Measurements from ENCODE around the gene KRTAP5-3.
A peak's percentile ranks its signal among the peaks of the same experiment; 100 is the strongest.

The KRTAP5-3 gene

GRCh38 chr11:1641096-1641495, 32.8 kb upstream of the KRTAP5-3 start:
- no peak for TF ChIP-seq CTCF (conservative IDR thresholded peaks at IDR 0.05)
- no peak overlapping the region for H3K27ac ChIP-seq

GRCh38 chr11:1640076-1640946, 32.0 kb upstream of the KRTAP5-3 start:
- H3K27ac ChIP-seq: no peak overlapping the region
- TF ChIP-seq CTCF (conservative IDR thresholded peaks at IDR 0.05): peak; percentile 78

GRCh38 chr11:1639666-1640065, 31.4 kb upstream of the KRTAP5-3 start:
- no peak for TF ChIP-seq CTCF (conservative IDR thresholded peaks at IDR 0.05)
- H3K27ac ChIP-seq: peak overlapping the region; percentile 37; the same call in 1 of the 2 replicates

GRCh38 chr11:1639102-1639620, 30.9 kb upstream of the KRTAP5-3 start:
- no peak for TF ChIP-seq CTCF (conservative IDR thresholded peaks at IDR 0.05)
- peak overlapping the region; percentile 37; the same call in 1 of the 2 replicates for H3K27ac ChIP-seq

- no peak overlapping the region; the same call in 1 of the 2 replicates for H3K27ac ChIP-seq
- no peak for TF ChIP-seq CTCF (conservative IDR thresholded peaks at IDR 0.05)
Observed at GRCh38 chr11:1638344-1638743, 30.1 kb upstream of the KRTAP5-3 start.

GRCh38 chr11:1637628-1638027, 29.4 kb upstream of the KRTAP5-3 start:
- no peak for TF ChIP-seq CTCF (conservative IDR thresholded peaks at IDR 0.05)
- no peak overlapping the region for H3K27ac ChIP-seq

- no peak for TF ChIP-seq CTCF (conservative IDR thresholded peaks at IDR 0.05)
- H3K27ac ChIP-seq: no peak overlapping the region
Observed at GRCh38 chr11:1636291-1636950, 28.2 kb upstream of the KRTAP5-3 start.

Data from VCaP (cell line).